C4-2B (cell line): ENCODE results near the gene LNPEP.

Experiments
- ZFX ChIP-seq: fragments of 450-650 bp; IDR thresholded peaks from 2 replicates; pipeline ENCODE4 v1.6.1; 2017
- TF ChIP-seq, protein P1 (sequence below): fragments of 450-650 bp; conservative IDR thresholded peaks from 2 replicates; pipeline ENCODE4 v1.5.1; 2017; ENCODE audit warnings: mild to moderate bottlenecking

DNA sequence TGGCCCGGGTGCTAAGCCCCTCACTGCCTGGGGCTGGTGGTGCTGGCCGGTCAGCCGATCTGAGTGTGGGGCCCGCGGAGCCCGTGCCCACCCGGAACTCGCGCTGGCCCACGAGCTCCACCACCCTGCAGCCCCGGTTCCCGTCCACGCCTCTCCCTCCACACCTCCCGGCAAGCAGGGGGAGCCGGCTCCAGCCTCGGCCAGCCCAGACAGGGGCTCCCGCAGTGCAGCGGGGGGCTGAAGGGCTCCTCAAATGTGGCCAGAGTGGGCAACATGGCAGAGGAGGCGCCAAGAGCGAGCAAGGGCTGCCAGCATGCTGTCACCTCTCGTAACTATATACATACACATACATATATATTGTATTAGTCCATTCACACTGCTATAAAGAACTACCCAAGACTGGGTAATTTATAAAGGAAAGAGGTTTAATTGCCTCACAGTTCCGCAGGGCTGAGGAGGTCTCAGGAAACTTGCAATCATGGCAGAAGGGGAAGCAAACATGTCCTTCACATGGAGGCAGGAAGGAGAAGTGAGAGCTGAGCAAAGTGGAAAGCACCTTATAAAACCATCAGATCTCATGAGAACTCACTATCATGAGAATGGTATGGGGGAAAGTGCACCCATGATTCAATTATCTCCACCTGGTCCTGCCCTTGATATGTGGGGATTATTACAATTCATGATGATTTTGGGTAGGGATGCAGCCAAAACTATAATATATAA, 149.7 kb downstream of the LNPEP start:
- TF ChIP-seq, protein P1, sequence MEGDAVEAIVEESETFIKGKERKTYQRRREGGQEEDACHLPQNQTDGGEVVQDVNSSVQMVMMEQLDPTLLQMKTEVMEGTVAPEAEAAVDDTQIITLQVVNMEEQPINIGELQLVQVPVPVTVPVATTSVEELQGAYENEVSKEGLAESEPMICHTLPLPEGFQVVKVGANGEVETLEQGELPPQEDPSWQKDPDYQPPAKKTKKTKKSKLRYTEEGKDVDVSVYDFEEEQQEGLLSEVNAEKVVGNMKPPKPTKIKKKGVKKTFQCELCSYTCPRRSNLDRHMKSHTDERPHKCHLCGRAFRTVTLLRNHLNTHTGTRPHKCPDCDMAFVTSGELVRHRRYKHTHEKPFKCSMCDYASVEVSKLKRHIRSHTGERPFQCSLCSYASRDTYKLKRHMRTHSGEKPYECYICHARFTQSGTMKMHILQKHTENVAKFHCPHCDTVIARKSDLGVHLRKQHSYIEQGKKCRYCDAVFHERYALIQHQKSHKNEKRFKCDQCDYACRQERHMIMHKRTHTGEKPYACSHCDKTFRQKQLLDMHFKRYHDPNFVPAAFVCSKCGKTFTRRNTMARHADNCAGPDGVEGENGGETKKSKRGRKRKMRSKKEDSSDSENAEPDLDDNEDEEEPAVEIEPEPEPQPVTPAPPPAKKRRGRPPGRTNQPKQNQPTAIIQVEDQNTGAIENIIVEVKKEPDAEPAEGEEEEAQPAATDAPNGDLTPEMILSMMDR, result no peak
- no peak for TF ChIP-seq ZFX
